Caco-2 (cell line): ENCODE results near the gene GNB1. TPM values are rescaled to one million over a fixed set of nuclear protein-coding genes. Genes with fewer than 3 reads are reported as not detected.

Experiments used
- BruUV-seq: library from RNA; stranded (reverse); fragments of 400-500 nt; replicated peaks from 2 replicates; lab custom pipeline; 2021; lab: Mats Ljungman, UMichigan
- CTCF ChIA-PET: fragments of 300-600 bp; sonication (Branson Sonifier 250); formaldehyde crosslinking; loops from one replicate; lab custom pipeline; 2022; ENCODE audit warnings: antibody characterized with exemption; lab: Charles Lee
- POLR2A ChIA-PET: fragments of 300-600 bp; sonication (Branson Sonifier 250); formaldehyde crosslinking; loops from one replicate; lab custom pipeline; 2022; ENCODE audit warnings: antibody characterized with exemption; lab: Charles Lee
- DNase-seq, 2 experiments: peaks; one replicate each; pipeline versions ENCODE4 v3.0.0 to v3.0.0-alpha.2; 2020 to 2022
- H3K27me3 ChIP-seq: replicated peaks from 2 replicates; pipeline ENCODE4 v1.6.0; 2011; ENCODE audit warnings: low read length; ENCODE audit not compliant: control insufficient read depth, insufficient read depth
- H3K36me3 ChIP-seq: 2 replicates; pipeline ENCODE4 v1.5.1; 2011; ENCODE audit warnings: low read length; ENCODE audit not compliant: control insufficient read depth, insufficient read depth
- H3K4me1 ChIP-seq: fragments of 250-450 bp; sonication (Bioruptor Pico); 2 replicates; pipeline ENCODE4 v1.5.1; 2020; ENCODE audit warnings: mild to moderate bottlenecking
- H3K4me3 ChIP-seq: 2 replicates; pipeline ENCODE4 v1.5.1; 2011; ENCODE audit warnings: low read depth, mild to moderate bottlenecking, control low read depth, low read length
- H3K9me3 ChIP-seq: fragments of 250-450 bp; sonication (Bioruptor Pico); 2 replicates; pipeline ENCODE4 v1.5.1; 2020; ENCODE audit warnings: mild to moderate bottlenecking, moderate library complexity
- H3K27ac Mint-ChIP-seq: one replicate; pipeline ENCODE4 v1.8.0; 2022; ENCODE audit warnings: mixed read lengths; ENCODE audit not compliant: unreplicated experiment
- H3K27me3 Mint-ChIP-seq: one replicate; pipeline ENCODE4 v1.8.0; 2022; ENCODE audit warnings: mixed read lengths; ENCODE audit not compliant: insufficient read depth, unreplicated experiment
- H3K36me3 Mint-ChIP-seq: one replicate; pipeline ENCODE4 v1.8.0; 2022; ENCODE audit warnings: mild to moderate bottlenecking, mixed read lengths; ENCODE audit not compliant: insufficient read depth, unreplicated experiment
- H3K4me1 Mint-ChIP-seq: one replicate; pipeline ENCODE4 v1.8.0; 2022; ENCODE audit warnings: low read depth, mixed read lengths; ENCODE audit not compliant: unreplicated experiment
- H3K4me3 Mint-ChIP-seq: one replicate; pipeline ENCODE4 v1.8.0; 2022; ENCODE audit warnings: mild to moderate bottlenecking, moderate library complexity, mixed read lengths; ENCODE audit not compliant: unreplicated experiment
- H3K9me3 Mint-ChIP-seq: one replicate; pipeline ENCODE4 v1.8.0; 2022; ENCODE audit warnings: mixed read lengths; ENCODE audit not compliant: unreplicated experiment
- intact Hi-C: fragments of 100-400 bp; cut with micrococcal nuclease; formaldehyde crosslinking; loops from one replicate; pipeline ENCODE4 v1.10.0; 2022; ENCODE audit not compliant: unreplicated experiment
- total RNA-seq: library from RNA; stranded (reverse); gene quantifications from 2 replicates; pipeline ENCODE4 v1.2.3, GENCODE V29; 2022
- TF ChIP-seq, protein P1 (sequence below), 2 experiments: fragments of 200-600 bp in 1 of 2; IDR thresholded peaks; 1 replicate in 1 of 2; 2 replicates in 1 of 2; pipeline versions ENCODE4 v1.5.1 to v1.8.0; 2011 to 2022; ENCODE audit warnings: antibody characterized with exemption in 1 of 2, control low read depth in 1 of 2, inconsistent platforms in 1 of 2, low read depth in 1 of 2, low read length in 1 of 2, mild to moderate bottlenecking in 1 of 2, moderate library complexity in 1 of 2; ENCODE audit not compliant: insufficient read depth in 1 of 2, severe bottlenecking in 1 of 2, unreplicated experiment in 1 of 2

GNB1 gene
- total RNA-seq, 1 experiment from 2014 or later = 301 TPM

DNA sequence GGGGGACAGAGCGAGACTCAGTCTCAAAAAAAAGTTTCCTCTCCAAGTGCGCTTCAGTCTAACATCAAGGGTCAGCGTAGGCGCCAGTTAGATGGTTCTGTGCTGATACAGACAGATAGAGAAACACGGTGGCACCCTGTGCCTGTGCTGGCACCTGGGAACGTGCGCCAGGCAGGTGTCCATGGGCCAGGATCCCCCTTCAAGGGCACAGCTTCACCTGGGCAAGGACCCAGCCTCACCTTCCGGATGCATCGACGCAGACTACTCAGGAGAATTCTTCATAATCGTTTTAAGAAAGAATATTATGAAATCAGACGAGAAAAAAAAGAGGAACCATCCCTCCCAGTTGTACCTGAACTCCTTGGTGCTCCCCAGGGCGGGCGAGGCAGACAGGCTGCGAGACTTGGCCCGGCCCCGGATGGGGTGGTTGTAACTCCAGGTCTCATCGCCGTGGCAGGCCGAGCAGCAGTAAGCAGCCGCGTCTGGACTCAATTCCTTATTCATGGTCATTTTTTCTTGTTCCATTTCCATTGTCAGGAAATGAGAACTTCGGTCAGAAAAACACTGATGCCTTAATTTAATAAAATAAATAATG, 125.9 kb downstream of the GNB1 start:
- Histone ChIP-seq H3K27me3 (no peaks in the 10 kb centered on the region), H3K9me3 (no peaks in the 10 kb centered on the region), H3K4me3 (no peak overlapping the region), H3K4me1 (no peaks in the 10 kb centered on the region), H3K36me3 (peaks cover 2% of the 10 kb centered on the region; the same call in 1 of the 2 replicates)
- POLR2A ChIA-PET = no interaction called here
- CTCF ChIA-PET = no interaction called here
- BruUV-seq = no TSS peak
- TF ChIP-seq, protein P1, sequence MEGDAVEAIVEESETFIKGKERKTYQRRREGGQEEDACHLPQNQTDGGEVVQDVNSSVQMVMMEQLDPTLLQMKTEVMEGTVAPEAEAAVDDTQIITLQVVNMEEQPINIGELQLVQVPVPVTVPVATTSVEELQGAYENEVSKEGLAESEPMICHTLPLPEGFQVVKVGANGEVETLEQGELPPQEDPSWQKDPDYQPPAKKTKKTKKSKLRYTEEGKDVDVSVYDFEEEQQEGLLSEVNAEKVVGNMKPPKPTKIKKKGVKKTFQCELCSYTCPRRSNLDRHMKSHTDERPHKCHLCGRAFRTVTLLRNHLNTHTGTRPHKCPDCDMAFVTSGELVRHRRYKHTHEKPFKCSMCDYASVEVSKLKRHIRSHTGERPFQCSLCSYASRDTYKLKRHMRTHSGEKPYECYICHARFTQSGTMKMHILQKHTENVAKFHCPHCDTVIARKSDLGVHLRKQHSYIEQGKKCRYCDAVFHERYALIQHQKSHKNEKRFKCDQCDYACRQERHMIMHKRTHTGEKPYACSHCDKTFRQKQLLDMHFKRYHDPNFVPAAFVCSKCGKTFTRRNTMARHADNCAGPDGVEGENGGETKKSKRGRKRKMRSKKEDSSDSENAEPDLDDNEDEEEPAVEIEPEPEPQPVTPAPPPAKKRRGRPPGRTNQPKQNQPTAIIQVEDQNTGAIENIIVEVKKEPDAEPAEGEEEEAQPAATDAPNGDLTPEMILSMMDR (IDR thresholded peaks at IDR 0.05; ENCODE audit: insufficient read depth in 1 of 2, low read depth in 1 of 2, low read length in 1 of 2, severe bottlenecking in 1 of 2, unreplicated experiment in 1 of 2) = no peak
- peaks cover 66% of the 10 kb centered on the region for H3K36me3 Mint-ChIP-seq
- intact Hi-C loops = no loop called here
- H3K4me1 Mint-ChIP-seq = no peaks in the 10 kb centered on the region
- H3K27me3 Mint-ChIP-seq = no peaks in the 10 kb centered on the region
- no peak for DNase-seq
- no peak overlapping the region for H3K4me3 Mint-ChIP-seq
- H3K9me3 Mint-ChIP-seq = no peaks in the 10 kb centered on the region
- H3K27ac Mint-ChIP-seq = no peak overlapping the region

DNA sequence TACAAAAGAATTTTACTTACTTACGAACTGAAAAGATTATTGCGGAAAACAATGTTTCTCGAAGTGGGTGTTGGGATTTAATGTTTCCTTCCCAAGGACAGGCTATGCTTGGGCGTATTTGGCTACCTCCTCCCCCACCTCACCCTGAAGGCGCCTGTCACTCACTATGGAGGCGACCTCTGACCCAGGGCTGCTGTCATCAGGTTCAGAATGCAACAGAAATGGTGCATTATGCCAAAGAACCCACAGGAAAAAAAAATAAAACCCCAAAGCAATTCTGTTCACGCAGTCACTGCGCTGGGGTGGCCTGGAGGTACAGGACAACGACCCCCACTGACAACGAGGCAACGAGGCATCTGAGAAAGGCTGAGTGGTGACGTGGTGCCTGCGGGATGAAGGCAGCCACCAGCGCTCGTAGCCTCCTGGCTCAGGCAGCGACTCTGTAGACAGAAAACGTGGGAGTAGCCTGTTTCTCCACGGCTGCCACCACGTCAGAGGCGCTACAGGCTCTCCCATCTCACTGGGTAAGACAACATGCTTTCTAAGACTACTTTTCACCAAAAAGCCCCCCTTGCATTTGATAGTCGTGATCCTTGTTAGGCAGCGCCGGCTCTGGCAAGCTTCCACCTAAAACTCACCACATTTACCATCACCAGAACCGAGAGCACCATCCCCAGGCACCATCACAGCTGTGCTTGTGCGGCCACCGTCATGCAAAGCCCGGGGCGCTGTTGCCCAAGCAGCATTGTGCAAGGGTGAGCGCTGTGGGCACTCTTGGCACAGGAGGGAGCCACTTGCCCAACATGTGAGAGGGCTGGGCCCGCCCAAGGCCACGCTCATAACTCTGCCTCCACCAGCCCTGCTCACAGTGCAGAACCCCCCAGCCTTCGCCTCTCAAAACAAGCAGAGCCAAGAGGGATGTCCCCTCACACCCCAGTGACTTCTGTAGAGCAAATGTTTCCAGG, 126.9 kb downstream of the GNB1 start:
- H3K9me3 ChIP-seq = no peaks in the 10 kb centered on the region
- Mint-ChIP-seq H3K4me1 (no peaks in the 10 kb centered on the region), H3K9me3 (no peaks in the 10 kb centered on the region), H3K36me3 (peaks cover 66% of the 10 kb centered on the region), H3K27me3 (no peaks in the 10 kb centered on the region), H3K27ac (no peak overlapping the region), H3K4me3 (no peak overlapping the region)
- H3K27me3 ChIP-seq = no peaks in the 10 kb centered on the region
- no peak overlapping the region for H3K4me3 ChIP-seq
- ChIA-PET POLR2A (no interaction called here), CTCF (interaction anchor here (0.5 kb wide), 1 partner anchor 492 kb away, joined by 3 read pairs; no protein-coding TSS in a partner anchor)
- no peaks in the 10 kb centered on the region for H3K4me1 ChIP-seq
- intact Hi-C loops = no loop called here
- BruUV-seq = no TSS peak
- TF ChIP-seq, protein P1 (IDR thresholded peaks at IDR 0.05; ENCODE audit: insufficient read depth in 1 of 2, low read depth in 1 of 2, low read length in 1 of 2, severe bottlenecking in 1 of 2, unreplicated experiment in 1 of 2) = no peak
- peak in 1 of 2 experiments; percentile 24 for DNase-seq
- H3K36me3 ChIP-seq = peaks cover 2% of the 10 kb centered on the region; the same call in 1 of the 2 replicates

DNA sequence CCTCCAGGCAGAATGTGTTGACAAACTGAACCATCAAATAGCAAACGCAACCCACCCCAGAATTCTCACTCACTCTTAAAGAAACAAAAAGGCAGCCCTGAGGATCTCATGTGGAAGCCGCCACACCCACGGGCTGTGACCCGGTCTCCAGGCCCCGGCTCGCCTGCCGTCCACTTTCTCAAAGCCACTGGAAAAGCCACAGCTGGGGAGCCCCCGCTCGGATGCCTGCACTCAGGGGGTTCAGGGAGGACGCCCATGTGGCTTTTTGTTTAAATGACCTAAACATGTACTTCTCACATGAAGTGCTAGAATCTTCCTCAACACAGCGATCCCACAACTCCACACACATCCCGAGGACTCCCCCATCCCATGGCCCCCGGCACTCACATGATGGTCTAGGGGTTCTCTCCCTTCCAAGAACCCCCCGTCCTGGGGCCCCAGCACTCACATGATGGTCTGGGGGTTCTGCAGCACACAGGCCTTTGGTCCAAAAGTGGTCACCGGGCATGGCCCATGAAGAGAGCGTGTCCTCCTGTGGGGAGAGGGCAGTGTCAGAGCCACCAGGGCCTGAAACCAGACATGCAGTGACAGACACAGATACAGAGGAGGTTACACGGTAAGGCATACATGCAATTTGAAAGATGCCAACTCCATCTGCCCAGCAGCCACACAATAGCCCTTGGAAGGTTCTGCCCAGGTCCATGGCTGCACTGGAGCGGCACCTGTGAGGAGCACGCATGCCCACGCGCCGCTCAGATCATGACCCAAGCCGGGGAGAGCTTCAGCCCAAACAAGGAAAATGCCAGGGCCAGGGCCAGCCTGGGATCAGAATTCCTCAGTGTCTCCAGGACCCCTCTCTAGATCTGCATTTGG, 129.1 kb downstream of the GNB1 start:
- TF ChIP-seq, protein P1 (IDR thresholded peaks at IDR 0.05; ENCODE audit: insufficient read depth in 1 of 2, low read depth in 1 of 2, low read length in 1 of 2, severe bottlenecking in 1 of 2, unreplicated experiment in 1 of 2) = no peak
- peaks cover 2% of the 10 kb centered on the region; the same call in 1 of the 2 replicates for H3K36me3 ChIP-seq

More for the DNA sequence above, 129.1 kb downstream of the GNB1 start:
- DNase-seq = no peak
- ChIA-PET POLR2A (no interaction called here), CTCF (no interaction called here)
- no TSS peak for BruUV-seq
- Mint-ChIP-seq H3K36me3 (peaks cover 61% of the 10 kb centered on the region), H3K4me3 (no peak overlapping the region), H3K9me3 (no peaks in the 10 kb centered on the region), H3K4me1 (no peaks in the 10 kb centered on the region), H3K27me3 (no peaks in the 10 kb centered on the region), H3K27ac (no peak overlapping the region)
- Histone ChIP-seq H3K27me3 (no peaks in the 10 kb centered on the region), H3K9me3 (no peaks in the 10 kb centered on the region), H3K4me3 (no peak overlapping the region), H3K4me1 (no peaks in the 10 kb centered on the region)
- intact Hi-C loops = no loop called here
